Activated CD4-positive, alpha-beta T cell treated with anti-CD3 and anti-CD28 coated beads, Interleukin-2, amount 50 U/mL, for 1 hour (primary cell): Measurements from ENCODE around the gene EPPIN.

ENCODE experiments used
- DNase-seq: peaks from one replicate; pipeline ENCODE4 v3.0.0-alpha.2; 2020

Gene EPPIN

DNA sequence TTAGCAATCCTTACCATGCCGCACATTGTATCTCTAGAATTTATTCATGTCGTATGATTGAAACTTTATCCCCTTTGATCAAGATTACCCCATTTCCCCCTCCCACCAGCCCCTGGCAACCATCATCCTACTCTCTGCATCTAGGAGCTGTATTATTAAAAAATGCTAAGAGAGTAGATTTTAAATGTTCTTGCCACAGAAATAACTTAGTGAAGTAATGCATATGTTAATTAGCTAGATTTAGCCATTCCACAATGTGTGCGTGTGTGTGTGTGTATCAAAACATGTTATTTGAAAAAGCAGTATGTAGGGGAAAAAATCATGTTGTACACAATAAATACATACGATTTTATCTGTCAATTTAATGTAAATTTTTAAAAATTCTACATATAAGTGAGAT, 19.9 kb downstream of the EPPIN start:
- DNase-seq, result no peak

DNA sequence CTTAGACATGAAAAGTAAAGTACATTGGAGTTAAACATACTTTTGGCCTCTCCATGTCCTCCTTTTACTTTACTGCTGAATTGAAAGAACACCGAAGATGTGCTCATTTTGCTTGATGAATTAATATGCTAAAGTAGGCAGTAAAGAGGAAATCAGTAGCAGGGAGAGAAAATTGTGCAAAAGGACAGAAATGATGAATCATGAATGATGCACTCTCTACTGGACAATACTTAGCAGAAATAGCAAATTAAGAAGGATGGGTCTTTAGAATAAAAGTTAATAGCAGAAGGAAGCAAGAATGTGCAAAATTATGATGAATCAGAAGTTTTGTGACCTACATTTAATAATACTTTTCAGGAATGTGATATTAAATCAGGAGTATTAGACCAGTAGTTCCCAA, 23.4 kb downstream of the EPPIN start:
- no peak for DNase-seq

DNA sequence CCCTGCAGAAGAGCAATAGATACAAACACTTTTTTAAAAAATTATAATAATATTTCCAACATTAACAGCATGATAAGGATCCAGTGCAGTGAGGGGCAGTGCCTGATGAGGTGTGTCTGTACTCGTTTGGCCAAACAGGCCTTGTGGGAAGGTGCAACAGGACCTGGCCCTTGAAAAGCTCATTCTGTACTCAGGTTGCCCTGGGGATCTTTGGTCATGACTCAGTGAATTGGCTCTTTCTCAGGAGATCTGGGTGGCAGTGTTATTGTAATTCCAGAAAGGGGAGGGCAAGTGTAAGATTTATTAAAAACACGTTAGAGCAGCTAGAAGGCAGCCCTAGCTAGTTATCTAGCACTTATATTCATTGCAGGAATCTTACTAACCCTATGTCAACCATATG, 28.9 kb downstream of the EPPIN start:
- DNase-seq, result no peak

DNA sequence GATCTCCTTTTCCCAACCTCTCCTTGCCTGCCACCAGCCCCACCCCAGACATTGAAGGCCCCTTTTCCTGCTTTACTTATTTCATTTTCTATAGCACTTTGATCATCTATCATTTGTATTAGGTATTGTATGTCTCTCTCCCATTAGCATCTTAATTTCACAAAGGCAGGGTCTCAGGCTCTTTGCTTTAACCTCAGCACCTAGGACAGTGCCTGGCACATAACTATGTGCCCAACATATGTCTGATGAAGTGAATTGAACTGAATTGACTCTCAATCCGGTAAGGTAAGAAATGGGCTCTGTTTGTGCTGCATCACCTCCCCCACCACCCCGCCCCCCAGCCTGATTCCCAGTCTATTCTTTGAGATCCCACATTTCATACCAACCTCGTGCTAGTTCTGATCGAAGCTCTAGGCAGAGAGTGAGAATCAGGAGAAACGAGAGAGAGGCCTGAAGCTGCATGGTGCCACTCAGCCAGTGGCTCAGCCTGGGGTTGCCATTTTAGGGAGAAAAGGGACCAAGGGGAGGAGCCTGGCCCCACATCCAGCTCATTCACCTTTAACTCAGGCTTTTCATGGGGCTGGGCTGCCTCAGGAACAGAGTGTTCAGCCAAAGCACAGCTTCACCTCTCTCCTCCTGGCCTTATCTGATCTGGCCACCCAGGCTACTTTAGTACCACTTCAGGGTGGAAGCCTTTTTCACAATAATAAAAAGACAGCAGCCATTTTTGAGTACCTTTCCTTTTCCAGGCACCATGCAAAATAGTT, 31.9 kb downstream of the EPPIN start, which contains the start of gene SPINT3:
Gene SPINT3 (minus strand): TSS at position 476 of the 767 bp plus-strand sequence. CDS start 14 bp downstream, at position 462.
- DNase-seq, result no peak

DNA sequence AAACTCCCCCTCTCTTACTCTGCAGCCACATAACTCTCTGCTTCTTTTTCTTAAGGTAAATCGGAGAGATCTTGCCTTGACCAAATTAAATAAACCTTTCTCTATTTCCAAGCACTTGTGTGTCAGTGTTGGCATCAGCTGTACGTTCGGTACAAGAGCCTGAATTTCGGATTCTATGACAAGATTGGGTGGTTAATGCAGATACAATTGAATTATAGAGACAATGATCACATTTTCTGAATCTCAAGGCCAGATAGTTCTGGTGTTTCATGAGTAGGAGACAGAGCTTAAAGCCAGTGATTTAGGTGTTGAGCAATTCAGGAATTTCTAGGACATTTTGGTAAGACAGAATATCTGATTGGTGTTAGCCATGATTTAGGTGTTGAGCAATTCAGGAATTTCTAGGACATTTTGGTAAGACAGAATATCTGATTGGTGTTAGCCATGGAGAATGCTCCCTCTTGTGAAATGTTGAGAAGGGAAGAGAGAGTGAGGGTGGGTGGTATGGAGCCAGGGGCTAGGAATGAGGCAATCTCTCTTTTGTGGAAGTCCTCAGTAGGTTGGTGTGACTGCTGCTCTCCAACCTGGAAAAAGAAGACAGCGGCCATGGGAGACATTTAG, 36.8 kb downstream of the EPPIN start:
- DNase-seq, result no peak

DNA sequence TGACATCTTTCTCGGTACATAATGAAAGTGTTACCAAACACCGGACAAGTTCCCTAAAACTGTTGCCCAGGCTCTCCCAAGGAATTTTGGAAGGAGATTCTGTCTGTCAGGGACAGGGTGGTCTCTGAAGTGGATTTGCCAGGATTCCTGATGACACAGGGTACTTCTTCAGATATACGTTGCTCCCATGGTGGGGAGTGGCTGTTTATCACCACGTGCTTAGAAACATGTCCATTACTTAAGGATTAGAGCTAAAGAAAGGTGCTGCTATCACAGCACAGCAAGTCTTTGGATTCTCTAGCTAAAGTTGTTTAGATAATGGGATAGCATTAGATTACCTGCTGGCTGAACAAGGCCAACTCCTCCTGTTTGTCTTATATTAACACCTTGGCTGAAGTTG, 38.1 kb downstream of the EPPIN start:
- DNase-seq, result no peak

DNA sequence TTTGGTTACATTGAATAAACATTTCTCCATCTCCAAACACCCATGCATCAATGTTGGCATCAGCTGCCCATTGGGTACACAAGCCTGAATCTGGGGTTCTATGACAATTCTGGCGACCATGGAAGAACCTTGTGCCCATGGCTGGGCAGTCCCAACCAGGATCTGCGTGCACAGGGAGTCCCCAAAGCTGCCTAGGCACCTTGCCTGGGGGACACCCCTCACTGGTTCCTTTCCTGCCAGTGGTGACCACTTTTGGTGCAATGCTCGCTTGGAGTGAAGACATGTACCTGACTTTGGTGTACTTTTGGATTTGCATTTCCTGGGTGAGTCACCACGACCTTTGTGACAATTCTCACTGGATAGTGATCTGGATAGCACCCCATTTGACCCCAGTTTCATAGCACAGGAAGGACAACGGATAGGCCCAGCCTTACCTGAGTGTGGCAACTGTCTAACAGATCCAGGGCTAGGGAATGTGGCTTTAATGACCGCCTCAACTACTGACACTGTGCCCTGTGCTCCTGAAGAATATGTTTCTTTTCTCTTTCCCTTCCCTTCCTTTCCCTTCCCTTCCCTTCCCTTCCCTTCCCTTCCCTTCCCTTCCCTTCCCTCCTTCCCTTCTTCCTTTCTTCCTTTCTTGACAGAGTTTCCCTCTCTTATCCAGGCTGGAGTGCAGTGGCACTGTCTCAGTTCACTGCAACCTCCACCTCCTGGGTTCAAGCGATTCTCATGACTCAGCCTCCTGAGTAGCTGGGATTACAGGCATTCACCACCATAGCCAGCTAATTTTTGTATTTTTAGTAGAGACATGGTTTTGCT, 38.9 kb downstream of the EPPIN start:
- no peak for DNase-seq

DNA sequence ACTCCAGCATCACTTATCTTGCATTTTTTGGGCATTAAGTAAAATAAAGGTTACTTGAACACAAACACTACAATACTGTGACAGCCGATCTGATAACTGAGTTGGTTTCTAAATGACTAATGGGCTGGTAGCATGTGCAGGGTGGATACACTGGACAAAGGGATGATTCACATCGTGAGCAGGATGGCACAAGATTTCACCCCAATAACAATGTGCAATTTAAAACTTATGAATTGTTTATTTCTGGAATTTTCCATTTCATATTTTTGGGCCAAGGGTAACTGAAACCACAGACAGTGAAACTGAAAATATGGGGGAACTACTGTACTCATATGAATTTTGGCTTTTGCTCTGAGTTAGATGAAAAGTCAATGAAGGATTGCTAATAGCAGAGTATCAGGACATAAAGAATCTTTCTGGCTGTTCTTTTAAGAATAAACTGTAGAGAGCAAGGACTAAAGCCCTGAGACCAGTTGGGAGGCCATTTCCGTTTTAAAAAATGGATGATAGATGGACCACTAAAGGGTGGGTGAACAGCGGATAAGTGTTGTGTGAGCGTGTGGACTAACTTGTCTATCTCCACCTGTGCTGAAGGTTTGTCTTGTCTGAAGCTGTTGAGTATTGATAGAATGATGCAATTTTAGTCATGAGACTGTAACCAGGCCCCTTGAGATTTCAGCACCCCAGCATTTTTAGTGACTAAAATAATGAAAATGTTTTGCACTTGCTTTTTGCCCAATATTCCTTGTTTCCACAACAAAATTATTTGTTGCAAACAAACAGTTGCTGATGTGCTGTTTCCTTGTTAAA, 40.0 kb downstream of the EPPIN start:
- no peak for DNase-seq

DNA sequence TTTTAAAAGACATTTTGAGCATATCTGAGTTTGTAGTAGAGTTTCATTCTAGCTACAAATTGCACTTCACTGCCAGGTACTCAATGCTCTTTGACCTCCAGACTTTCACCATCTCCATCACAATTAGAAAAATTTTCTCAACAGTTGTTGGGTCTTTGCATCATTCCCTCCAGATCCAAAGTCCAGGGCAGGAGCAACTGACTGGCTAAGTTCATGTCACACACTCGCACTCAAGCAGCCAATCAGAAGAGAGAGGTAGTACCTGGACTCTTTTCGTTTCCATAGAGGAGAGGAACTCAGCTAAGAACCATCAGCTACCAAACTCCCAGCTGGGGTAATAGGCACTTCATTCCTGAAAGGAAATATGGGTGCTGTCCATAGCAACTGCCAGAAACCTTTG, 40.8 kb downstream of the EPPIN start:
- DNase-seq, result no peak

DNA sequence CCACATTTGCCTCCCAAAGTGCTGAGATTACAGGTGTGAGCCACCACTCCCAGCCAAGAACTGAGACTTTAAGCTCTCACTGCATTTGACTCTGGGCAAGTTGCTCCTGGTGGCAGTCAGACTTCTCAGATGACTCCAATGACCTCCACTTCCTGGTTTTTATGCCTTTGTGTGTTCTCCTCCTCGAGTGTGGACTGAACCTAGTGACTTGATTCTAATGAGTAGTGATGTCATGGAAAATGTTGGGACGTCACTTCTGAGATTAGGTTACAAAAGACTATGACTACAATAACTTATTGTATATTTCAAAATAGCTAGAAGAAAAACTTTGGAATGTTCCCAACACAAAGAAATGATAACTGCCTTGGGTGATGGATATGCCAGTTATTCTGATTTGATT, 43.8 kb downstream of the EPPIN start:
- DNase-seq, result no peak

DNA sequence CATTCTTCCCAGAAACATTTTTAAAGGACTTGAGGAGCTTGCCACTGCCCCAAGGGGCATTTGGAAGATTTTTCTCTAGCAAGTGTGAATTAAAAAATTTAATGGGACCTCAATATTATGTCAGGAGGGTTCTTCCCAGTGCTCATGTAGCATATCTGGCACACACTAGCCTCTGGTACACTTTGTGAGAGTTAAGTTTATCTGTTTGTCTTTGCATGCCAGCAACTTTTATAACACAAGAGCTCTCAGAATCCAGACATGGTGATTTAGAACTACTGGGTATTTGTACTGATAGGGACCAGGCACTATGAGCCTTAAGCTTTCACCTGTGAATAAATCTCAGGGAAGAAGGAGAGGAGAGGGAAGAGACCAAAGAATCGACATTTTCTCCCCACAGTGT, 44.6 kb downstream of the EPPIN start:
- no peak for DNase-seq

DNA sequence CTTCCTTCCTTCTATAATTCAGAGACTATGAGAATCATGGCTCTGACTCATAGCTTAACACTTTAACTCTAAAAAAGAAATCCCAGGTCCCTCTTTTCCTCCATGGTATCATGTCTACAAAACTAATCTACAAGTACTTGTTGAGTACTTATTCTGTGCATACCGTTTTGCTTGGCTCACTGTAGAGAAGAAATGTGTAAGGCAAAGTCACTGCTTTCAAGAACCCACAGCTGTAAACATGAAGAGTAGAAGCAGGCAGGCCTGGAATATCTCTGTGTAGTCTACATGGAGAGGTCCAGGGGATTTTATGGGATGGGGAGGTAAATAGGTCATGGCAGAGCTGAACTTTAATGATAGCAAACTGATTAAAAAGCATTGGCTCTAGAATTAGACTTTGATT, 45.6 kb downstream of the EPPIN start:
- DNase-seq, result no peak

DNA sequence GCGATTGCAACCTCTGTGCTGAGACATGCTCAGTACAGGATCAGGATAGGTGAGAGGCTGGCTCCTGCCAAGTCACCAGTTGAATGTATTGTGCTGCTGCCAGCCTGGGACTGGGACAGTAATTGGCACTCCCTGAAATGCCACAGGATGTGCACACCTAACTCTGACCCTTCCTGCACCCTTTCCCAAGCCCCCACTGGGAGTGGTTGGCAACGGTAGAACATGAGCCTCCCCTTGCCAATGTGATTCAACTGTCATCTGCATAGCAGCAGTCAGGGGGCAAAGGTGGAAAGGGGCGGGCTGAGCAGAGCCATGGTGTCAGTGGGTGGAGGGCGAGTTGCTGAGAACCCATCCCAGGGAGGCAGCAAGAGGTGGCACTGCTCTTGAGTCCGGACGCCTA, 47.2 kb downstream of the EPPIN start:
- DNase-seq, result no peak

DNA sequence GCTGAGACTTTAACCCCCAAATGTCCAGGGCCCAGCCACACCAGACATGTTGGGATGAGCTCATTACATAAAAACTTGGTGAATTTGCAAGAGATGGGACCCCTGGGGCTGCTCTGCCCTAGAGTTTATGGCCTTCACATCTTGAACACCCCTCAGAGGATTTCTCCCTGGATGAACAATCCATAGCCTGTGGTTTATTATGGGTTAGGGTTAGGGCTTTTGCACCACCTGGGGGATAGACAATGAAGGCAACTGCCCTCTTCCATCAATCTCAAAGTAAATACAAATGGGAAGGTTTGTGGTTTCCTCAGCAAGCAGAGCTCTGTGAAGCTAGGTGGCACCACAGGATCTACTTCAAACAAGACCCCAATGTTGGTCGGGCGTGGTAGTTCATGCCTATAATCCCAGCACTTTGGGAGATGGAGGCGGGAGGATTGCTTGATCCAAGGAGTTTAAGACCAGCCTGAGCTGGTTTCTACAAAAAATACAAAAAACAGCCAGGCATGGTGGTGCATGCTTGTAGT, 49.2 kb downstream of the EPPIN start:
- no peak for DNase-seq

DNA sequence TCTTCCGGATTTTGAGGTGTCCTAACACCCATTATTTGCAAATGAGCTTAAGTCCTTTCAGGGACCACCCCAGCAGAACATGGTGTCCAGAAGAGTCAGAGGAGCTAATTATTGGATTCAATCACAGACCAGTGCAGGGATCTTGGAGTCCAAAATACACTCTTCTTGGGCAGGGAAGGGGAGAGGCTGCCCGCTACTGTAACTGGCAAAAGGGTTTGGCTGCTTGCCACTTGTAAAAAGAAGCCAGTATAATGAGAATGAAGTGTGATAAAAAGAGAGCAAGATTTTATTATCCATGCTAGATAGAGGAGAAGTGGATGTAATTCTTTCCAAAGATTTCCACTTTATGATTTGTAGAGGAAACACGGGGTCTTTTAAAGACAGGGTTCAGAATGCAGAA, 51.0 kb downstream of the EPPIN start:
- no peak for DNase-seq

DNA sequence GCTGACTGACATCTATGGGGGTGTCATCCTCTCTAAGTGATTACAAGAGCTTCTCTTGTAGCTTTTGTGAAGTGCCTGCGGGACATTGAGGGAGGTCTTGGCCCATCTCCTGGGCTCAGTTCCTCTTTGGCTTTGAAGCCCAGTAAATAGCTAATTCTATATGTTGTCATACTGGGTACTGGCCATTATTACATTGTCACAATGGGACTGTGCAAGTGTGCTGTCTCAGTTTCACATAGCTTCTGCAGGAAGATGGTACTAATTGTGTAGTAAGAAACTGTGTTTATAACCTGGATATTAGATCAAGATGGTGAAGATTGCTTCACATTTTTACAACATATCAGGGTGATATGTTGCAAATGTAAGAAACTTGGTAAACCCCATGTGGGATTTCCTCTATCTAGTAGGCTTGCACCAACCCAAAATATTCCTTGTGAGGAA, 51.7 kb downstream of the EPPIN start:
- no peak for DNase-seq
